Activated T-helper 9 cell treated with anti-CD3 and anti-CD28 coated beads, Interleukin-2, amount 50 U/mL, for 16 hours (primary cell): Measurements from ENCODE around the gene CDH22.
A peak's percentile ranks its signal among the peaks of the same experiment; 100 is the strongest.

Experiments used
- DNase-seq: peaks from one replicate; pipeline ENCODE4 v3.0.0-alpha.2; 2020; ENCODE audit warnings: low read depth

The CDH22 gene

DNA sequence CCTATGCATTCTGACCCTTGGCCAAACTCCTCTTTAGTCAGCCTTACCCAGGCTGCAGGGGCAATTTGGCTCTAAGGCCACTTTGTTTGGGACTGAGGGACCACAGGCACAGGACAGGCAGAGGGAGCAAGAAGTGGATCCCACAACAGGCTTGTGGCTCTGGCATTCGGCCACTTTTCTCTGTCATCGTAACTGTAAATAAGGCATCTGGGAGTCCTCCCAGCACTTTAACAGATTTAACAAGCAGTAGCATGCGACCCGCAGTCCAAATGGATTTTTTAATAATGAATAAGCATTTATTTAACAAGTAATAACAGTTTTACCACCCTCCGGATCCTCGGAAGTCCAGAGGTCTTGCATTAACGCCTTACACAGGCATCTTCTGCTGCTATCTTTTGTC is 16.1 kb upstream of the CDH22 start:
- no peak for DNase-seq

- no peak for DNase-seq
These were observed 15.3 kb upstream of the CDH22 start for GRCh38 chr20:46323557-46323956.

- no peak for DNase-seq
These were observed 14.3 kb upstream of the CDH22 start for GRCh38 chr20:46322641-46323040.

DNA sequence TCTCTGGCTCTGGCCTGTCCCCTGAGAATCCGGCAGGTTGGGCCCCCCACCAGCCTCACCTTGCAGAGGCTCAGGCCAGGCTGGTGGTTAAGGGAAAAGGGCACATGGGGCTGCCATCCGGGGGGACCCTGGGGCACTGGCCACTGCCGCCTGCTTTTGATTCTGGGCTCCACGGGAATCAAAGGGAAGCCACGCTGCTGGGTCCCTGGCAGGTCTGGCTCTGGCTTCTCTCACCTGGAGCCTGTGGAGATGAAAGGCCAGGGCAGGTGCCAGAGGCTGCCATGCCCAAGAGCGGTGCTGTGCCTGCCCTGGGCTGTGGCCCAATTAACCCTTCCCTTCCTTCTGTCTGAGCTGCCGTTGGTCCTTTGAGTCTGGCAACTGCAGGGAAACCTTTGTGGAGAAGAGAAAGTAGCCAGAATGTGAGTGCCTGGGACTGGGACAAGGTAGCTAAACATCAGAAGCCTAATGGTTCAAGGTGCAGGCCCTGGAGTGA is 9.4 kb upstream of the CDH22 start:
- no peak for DNase-seq

GRCh38 chr20:46316984-46317684 is 8.8 kb upstream of the CDH22 start:
- DNase-seq, result no peak

DNA sequence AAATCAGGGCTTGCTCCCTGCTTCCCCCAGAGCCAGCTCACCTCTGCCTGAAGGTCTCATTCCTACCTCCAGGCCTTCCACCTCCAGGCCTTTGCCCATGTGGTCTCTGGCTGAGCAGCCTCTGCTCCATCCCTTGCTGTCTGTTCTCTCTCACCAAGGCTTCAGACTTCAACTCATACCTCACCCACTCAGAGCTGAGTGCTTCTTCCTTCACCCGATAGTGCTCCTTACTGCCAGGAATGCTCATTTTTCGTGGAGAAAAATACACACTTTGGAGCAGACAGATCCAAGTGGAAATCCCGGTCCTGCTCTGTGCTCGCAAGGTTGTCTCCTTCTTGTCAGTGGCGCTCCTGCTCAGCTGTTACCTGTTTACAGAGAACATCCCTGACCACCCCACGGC is 7.0 kb upstream of the CDH22 start:
- no peak for DNase-seq

DNA sequence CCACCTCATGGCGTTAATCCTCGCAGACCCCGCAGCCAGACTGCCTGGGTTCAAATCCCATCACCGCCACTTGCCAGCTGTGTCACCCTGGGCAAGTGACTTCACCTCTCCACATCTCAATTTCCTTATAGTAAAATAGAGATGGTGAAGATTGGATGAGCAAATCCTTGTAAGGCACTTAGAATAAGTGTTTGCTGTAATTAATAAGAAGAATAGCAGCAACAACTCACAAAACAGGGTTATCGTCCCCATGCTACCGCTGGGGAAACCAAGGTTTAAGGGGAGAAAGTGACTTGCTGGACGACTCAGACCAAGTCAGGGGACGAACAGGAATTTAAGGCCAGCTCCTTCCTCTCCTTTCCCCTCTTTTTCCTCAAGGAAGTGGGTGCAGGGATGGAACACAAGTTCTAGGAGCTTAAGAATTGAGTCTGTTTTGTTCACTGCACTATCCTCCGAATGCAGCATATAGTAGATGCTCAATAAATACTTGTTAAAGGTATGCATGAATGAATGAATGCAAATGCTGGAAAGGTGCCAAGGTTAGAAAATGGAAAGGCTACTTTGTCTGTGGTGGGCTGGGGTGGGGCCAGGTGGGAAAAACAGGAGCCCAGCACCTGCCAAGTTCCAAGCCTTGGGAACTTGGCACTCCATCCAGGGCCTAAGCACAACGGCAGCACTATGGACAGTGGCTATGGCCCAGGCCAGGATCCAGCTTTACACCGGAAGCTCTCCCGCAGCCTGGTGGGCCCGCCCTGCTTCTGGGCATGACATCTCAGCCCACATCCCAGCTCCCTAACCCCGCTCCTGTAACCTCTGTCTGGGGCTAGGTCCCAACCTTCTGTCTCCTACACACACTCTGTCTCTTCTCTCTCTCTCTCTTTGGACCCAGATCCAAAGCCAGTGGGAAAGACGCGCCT is 4.9 kb upstream of the CDH22 start:
- no peak for DNase-seq

GRCh38 chr20:46312075-46312944 is 4.0 kb upstream of the CDH22 start:
- no peak for DNase-seq

DNA sequence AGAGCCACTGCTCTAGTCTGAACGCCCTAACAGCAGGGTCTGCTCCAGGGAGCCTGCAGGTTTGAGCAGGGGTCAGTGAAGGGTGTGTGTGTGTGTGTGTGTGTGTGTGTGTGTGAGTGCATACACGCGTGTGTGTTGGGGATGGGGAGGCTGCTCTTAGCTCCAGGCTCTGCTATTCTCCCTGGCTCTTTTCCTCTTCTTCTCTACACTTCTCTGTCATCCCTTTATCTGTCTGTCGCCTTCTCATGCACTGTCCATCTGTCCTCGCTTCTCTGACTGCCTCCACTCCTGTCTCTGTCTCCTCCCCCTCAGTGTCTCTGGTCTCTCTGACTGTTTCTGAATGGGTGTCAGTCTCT is 3.4 kb upstream of the CDH22 start:
- no peak for DNase-seq

GRCh38 chr20:46311039-46311650 is 2.8 kb upstream of the CDH22 start:
- no peak for DNase-seq

GRCh38 chr20:46309945-46310344 is 1.6 kb upstream of the CDH22 start:
- DNase-seq, result no peak

DNA sequence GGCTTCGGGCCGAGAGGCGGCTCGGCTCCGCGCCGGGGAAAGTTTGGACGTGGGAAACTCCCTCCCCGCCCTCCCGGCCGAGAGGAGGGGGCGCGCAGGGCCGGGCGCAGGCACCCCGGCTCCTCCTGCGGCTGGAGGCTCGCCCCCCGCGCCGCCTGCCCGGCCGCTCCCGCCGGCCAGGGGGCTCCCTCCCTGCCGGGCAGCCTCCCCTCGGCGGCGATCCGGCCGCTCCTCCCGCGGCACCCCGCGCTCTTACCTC is 370 bp downstream of the CDH22 start:
- no peak for DNase-seq

- DNase-seq, result peak; percentile 63
These were observed 929 bp downstream of the CDH22 start for GRCh38 chr20:46307139-46307998.

GRCh38 chr20:46306743-46307138 is 1.6 kb downstream of the CDH22 start:
- no peak for DNase-seq

- no peak for DNase-seq
These were observed 2.3 kb downstream of the CDH22 start for GRCh38 chr20:46305973-46306360.

DNA sequence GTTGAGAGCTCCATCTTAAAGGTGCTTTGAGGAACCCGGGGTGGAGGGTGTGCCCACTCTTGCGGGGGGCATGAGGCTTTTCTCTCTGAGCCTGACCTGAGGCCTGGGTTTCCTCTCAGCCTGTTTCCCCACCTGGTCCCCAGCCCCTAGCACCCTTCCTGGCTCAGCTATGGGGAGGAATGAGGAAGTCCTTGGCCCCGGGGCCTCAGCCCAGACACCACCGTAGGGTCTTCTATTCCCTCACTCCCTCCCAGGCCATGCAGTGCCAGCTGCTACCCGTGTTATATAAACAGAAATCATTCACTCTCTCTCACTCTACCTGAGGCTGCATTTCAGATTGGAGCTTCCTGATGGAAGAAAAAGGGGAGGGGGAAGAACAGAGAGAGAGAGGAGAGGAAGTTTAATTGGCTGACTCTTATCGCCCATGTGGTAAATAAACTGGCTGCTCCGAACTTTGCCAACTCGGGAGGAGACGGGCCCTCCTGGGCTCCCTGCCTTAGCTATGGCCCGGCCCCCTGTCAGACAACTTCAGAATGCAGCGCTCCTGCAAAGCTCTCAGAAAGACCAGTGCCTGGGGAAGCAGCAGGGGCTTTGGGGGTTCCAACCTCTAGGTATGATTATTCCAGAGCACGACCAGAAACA is 2.8 kb downstream of the CDH22 start:
- no peak for DNase-seq

GRCh38 chr20:46304852-46305251 is 3.4 kb downstream of the CDH22 start:
- no peak for DNase-seq

DNA sequence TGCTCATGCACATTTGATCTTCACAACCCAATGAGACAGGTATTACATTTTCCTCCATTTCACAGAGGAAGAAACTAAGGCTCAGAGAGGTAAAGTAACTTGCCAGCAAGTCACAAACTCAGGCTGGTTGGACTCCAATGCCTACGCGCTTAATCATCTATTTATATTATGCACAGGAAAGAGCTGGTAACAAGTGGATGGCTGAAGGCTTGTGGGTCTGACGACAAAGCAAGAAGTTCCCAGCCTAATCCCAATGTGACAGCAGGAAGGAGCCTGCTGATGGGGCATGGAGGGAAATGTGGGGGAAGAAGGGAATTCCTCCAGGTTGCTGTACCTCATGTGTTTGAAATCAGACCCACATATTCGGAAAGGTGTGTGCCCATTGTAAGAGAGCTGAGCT is 3.9 kb downstream of the CDH22 start:
- DNase-seq, result no peak

- no peak for DNase-seq
These were observed 4.9 kb downstream of the CDH22 start for GRCh38 chr20:46303176-46303956.

GRCh38 chr20:46302106-46302505 is 6.2 kb downstream of the CDH22 start:
- DNase-seq, result no peak
